ENCODE measurements around the gene EPB41L4B.

Gene EPB41L4B

GRCh38 chr9:109203761-109204360 is 117.0 kb downstream of the EPB41L4B start:
- H3K4me3 ChIP-seq (ENCODE audit: low read depth, low read length, poor library complexity, severe bottlenecking), result no peak overlapping the region
- no peak overlapping the region for H3K9ac ChIP-seq (ENCODE audit: low read length)
- H3K36me3 ChIP-seq (ENCODE audit: insufficient read depth, low read length), result no peaks in the 10 kb centered on the region
- no peaks in the 10 kb centered on the region for H3K9me2 ChIP-seq (ENCODE audit: low read depth, low read length)
- H3K9me3 ChIP-seq (ENCODE audit: low read length), result no peaks in the 10 kb centered on the region
- no peaks in the 10 kb centered on the region for H3K79me2 ChIP-seq (ENCODE audit: insufficient read depth, low read length)
- H3K4me2 ChIP-seq (ENCODE audit: low read length), result no peak overlapping the region
- TF ChIP-seq CTCF (IDR thresholded peaks at IDR 0.05; ENCODE audit: low read length) (no peak), EZH2 (IDR thresholded peaks at IDR 0.05; ENCODE audit: borderline replicate concordance, low read length) (no peak)
- no peaks in the 10 kb centered on the region for H3F3A ChIP-seq (ENCODE audit: insufficient read depth, low read length)
- peaks cover 3% of the 10 kb centered on the region; the same call in 1 of the 2 replicates for H3K27me3 ChIP-seq (ENCODE audit: insufficient read depth, low read length)
- no peak overlapping the region for H3K27ac ChIP-seq (ENCODE audit: low read depth, low read length, poor library complexity, severe bottlenecking)
- no peak overlapping the region for H2AFZ ChIP-seq (ENCODE audit: low read length)
- H4K20me1 ChIP-seq (ENCODE audit: insufficient read depth, low read length), result no peaks in the 10 kb centered on the region
- no peaks in the 10 kb centered on the region for H3K4me1 ChIP-seq (ENCODE audit: insufficient read depth, low read length, severe bottlenecking)

- Histone ChIP-seq H3K9me2 (ENCODE audit: low read depth, low read length) (no peaks in the 10 kb centered on the region), H3K4me3 (ENCODE audit: low read depth, low read length, poor library complexity, severe bottlenecking) (no peak overlapping the region), H3K9ac (ENCODE audit: low read length) (no peak overlapping the region), H3K4me2 (ENCODE audit: low read length) (no peak overlapping the region), H3K4me1 (ENCODE audit: insufficient read depth, low read length, severe bottlenecking) (no peaks in the 10 kb centered on the region), H2AFZ (ENCODE audit: low read length) (no peak overlapping the region), H3K27ac (ENCODE audit: low read depth, low read length, poor library complexity, severe bottlenecking) (no peak overlapping the region), H3K36me3 (ENCODE audit: insufficient read depth, low read length) (no peaks in the 10 kb centered on the region), H3K9me3 (ENCODE audit: low read length) (no peaks in the 10 kb centered on the region), H3F3A (ENCODE audit: insufficient read depth, low read length) (no peaks in the 10 kb centered on the region), H4K20me1 (ENCODE audit: insufficient read depth, low read length) (no peaks in the 10 kb centered on the region), H3K27me3 (ENCODE audit: insufficient read depth, low read length) (no peaks in the 10 kb centered on the region), H3K79me2 (ENCODE audit: insufficient read depth, low read length) (no peaks in the 10 kb centered on the region)
- TF ChIP-seq EZH2 (IDR thresholded peaks at IDR 0.05; ENCODE audit: borderline replicate concordance, low read length) (no peak), CTCF (IDR thresholded peaks at IDR 0.05; ENCODE audit: low read length) (no peak)
Measured at GRCh38 chr9:109199676-109200075, 121.2 kb downstream of the EPB41L4B start.

- Histone ChIP-seq H4K20me1 (ENCODE audit: insufficient read depth, low read length) (no peaks in the 10 kb centered on the region), H3K27ac (ENCODE audit: low read depth, low read length, poor library complexity, severe bottlenecking) (no peak overlapping the region), H3K4me1 (ENCODE audit: insufficient read depth, low read length, severe bottlenecking) (no peaks in the 10 kb centered on the region), H3K9me2 (ENCODE audit: low read depth, low read length) (no peaks in the 10 kb centered on the region), H3K4me2 (ENCODE audit: low read length) (no peak overlapping the region), H3F3A (ENCODE audit: insufficient read depth, low read length) (no peaks in the 10 kb centered on the region), H3K79me2 (ENCODE audit: insufficient read depth, low read length) (no peaks in the 10 kb centered on the region), H3K9me3 (ENCODE audit: low read length) (no peaks in the 10 kb centered on the region), H3K4me3 (ENCODE audit: low read depth, low read length, poor library complexity, severe bottlenecking) (no peak overlapping the region), H3K36me3 (ENCODE audit: insufficient read depth, low read length) (no peaks in the 10 kb centered on the region), H3K9ac (ENCODE audit: low read length) (no peak overlapping the region), H3K27me3 (ENCODE audit: insufficient read depth, low read length) (no peaks in the 10 kb centered on the region), H2AFZ (ENCODE audit: low read length) (no peak overlapping the region)
- TF ChIP-seq CTCF (IDR thresholded peaks at IDR 0.05; ENCODE audit: low read length), result peak; percentile 36; the same call in 1 of the 2 replicates
- TF ChIP-seq EZH2 (IDR thresholded peaks at IDR 0.05; ENCODE audit: borderline replicate concordance, low read length), result no peak
Measured at GRCh38 chr9:109198736-109199382, 122.0 kb downstream of the EPB41L4B start.

All from OCI-LY1 (cell line).